ENCODE measurements around the gene CCDC93.

DNA sequence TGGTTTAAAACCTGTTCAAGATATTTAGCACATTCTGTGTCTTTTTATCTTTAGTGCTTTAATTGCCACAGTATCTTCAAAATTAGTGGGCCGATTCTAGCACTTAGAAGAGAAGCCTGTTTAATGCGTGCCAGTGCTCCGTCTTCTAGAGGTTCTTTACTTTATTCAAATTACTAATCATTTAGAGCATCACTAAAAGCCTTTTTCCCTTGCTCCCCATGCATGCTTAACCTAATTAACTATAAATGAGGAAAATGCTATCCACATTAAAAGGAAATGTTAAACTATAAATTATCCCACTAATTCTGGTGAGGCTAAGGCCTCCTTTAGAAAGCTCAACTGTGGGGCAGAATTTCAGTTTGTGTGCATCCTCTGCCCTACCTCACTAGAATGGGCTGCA lies 42.9 kb upstream of the CCDC93 start:
- TF ChIP-seq, protein P1, sequence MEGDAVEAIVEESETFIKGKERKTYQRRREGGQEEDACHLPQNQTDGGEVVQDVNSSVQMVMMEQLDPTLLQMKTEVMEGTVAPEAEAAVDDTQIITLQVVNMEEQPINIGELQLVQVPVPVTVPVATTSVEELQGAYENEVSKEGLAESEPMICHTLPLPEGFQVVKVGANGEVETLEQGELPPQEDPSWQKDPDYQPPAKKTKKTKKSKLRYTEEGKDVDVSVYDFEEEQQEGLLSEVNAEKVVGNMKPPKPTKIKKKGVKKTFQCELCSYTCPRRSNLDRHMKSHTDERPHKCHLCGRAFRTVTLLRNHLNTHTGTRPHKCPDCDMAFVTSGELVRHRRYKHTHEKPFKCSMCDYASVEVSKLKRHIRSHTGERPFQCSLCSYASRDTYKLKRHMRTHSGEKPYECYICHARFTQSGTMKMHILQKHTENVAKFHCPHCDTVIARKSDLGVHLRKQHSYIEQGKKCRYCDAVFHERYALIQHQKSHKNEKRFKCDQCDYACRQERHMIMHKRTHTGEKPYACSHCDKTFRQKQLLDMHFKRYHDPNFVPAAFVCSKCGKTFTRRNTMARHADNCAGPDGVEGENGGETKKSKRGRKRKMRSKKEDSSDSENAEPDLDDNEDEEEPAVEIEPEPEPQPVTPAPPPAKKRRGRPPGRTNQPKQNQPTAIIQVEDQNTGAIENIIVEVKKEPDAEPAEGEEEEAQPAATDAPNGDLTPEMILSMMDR (IDR thresholded peaks at IDR 0.05), result no peak
- no peak for TF ChIP-seq POLR2AphosphoS5 (IDR thresholded peaks at IDR 0.05)
- no peak for TF ChIP-seq POLR2A (IDR thresholded peaks at IDR 0.05)
